ENCODE measurements around the gene DLG4. TPM values are rescaled to one million over a fixed set of nuclear protein-coding genes. Genes with fewer than 3 reads are reported as not detected.

The DLG4 gene
- total RNA-seq, 1 donor from 2014 or later = 34.9 TPM

- Histone ChIP-seq H3K27ac (no peak overlapping the region), H3K4me1 (no peaks in the 10 kb centered on the region), H3K27me3 (no peaks in the 10 kb centered on the region), H3K9me3 (no peaks in the 10 kb centered on the region), H3K4me3 (no peak overlapping the region), H3K36me3 (peaks cover 44 to 53% of the 10 kb centered on the region in 2 donors)
- intact Hi-C loops (cut with DNase I) = no loop called here
- TF ChIP-seq CTCF (IDR thresholded peaks at IDR 0.05) = no peak
- no peak for DNase-seq (ENCODE audit: low spot score in 2 of 2)
Measured at GRCh38 chr17:7192271-7192937, 27.2 kb downstream of the DLG4 start.

GRCh38 chr17:7191571-7192270 lies 27.9 kb downstream of the DLG4 start:
- no peak for DNase-seq (ENCODE audit: low spot score in 2 of 2)
- intact Hi-C loops (cut with DNase I) = no loop called here

GRCh38 chr17:7191069-7191468 lies 28.6 kb downstream of the DLG4 start:
- no peaks in the 10 kb centered on the region for H3K4me1 ChIP-seq
- TF ChIP-seq CTCF (IDR thresholded peaks at IDR 0.05) = no peak
- H3K9me3 ChIP-seq = no peaks in the 10 kb centered on the region
- peaks cover 34 to 43% of the 10 kb centered on the region in 2 donors for H3K36me3 ChIP-seq
- no peak overlapping the region for H3K27ac ChIP-seq
- H3K27me3 ChIP-seq = no peaks in the 10 kb centered on the region
- intact Hi-C loops (cut with DNase I) = no loop called here
- no peak for DNase-seq (ENCODE audit: low spot score in 2 of 2)
- no peak overlapping the region for H3K4me3 ChIP-seq

More at GRCh38 chr17:7191571-7192270, 27.9 kb downstream of the DLG4 start:
- H3K4me3 ChIP-seq = no peak overlapping the region
- no peak overlapping the region for H3K27ac ChIP-seq
- no peaks in the 10 kb centered on the region for H3K27me3 ChIP-seq
- TF ChIP-seq CTCF (IDR thresholded peaks at IDR 0.05) = no peak
- no peaks in the 10 kb centered on the region for H3K4me1 ChIP-seq
- H3K9me3 ChIP-seq = no peaks in the 10 kb centered on the region
- peaks cover 40 to 50% of the 10 kb centered on the region in 2 donors for H3K36me3 ChIP-seq

GRCh38 chr17:7190276-7190917 lies 29.2 kb downstream of the DLG4 start:
- Histone ChIP-seq H3K4me3 (no peak overlapping the region), H3K27ac (no peak overlapping the region), H3K9me3 (no peaks in the 10 kb centered on the region), H3K36me3 (peaks cover 28 to 36% of the 10 kb centered on the region in 2 donors), H3K27me3 (no peaks in the 10 kb centered on the region), H3K4me1 (no peaks in the 10 kb centered on the region)
- no peak for DNase-seq (ENCODE audit: low spot score in 2 of 2)
- TF ChIP-seq CTCF (IDR thresholded peaks at IDR 0.05) = no peak
- intact Hi-C loops (cut with DNase I) = no loop called here

- Histone ChIP-seq H3K27ac (no peak overlapping the region), H3K27me3 (no peaks in the 10 kb centered on the region), H3K4me3 (no peak overlapping the region), H3K36me3 (peaks cover 6 to 13% of the 10 kb centered on the region in 2 donors), H3K4me1 (no peaks in the 10 kb centered on the region), H3K9me3 (no peaks in the 10 kb centered on the region)
- no peak for TF ChIP-seq CTCF (IDR thresholded peaks at IDR 0.05)
- intact Hi-C loops (cut with DNase I) = no loop called here
- no peak for DNase-seq (ENCODE audit: low spot score in 2 of 2)
Measured at GRCh38 chr17:7186241-7186640, 33.4 kb downstream of the DLG4 start.
